Activated CD8-positive, alpha-beta T cell treated with anti-CD3 and anti-CD28 coated beads for 36 hours (primary cell): ENCODE results near the gene DNAJC11. TPM values are rescaled to one million over a fixed set of nuclear protein-coding genes. Genes with fewer than 3 reads are reported as not detected.

ENCODE experiments used
- ATAC-seq: fragments of 200-7000 bp; cut with Tn5 transposase; one replicate; pipeline ENCODE4 v1.10.0; 2021; ENCODE audit warnings: mild to moderate bottlenecking, moderate library complexity
- CTCF ChIA-PET: fragments of 350-600 bp; sonication (Branson Sonifier 250); formaldehyde crosslinking; loops from one replicate; lab custom pipeline; 2021; ENCODE audit warnings: antibody characterized with exemption; lab: Charles Lee
- POLR2A ChIA-PET: fragments of 350-600 bp; sonication (Branson Sonifier 250); formaldehyde crosslinking; loops from one replicate; lab custom pipeline; 2021; ENCODE audit warnings: antibody characterized with exemption; lab: Charles Lee
- DNase-seq: peaks from one replicate; pipeline ENCODE4 v3.0.0-alpha.2; 2020
- H3K27ac Mint-ChIP-seq: one replicate; pipeline ENCODE4 v1.8.0; 2021; ENCODE audit warnings: mild to moderate bottlenecking, mixed read lengths
- H3K27me3 Mint-ChIP-seq: one replicate; pipeline ENCODE4 v1.8.0; 2021; ENCODE audit warnings: mixed read lengths
- H3K36me3 Mint-ChIP-seq: one replicate; pipeline ENCODE4 v1.8.0; 2021; ENCODE audit warnings: low read depth, mixed read lengths
- H3K4me1 Mint-ChIP-seq: one replicate; pipeline ENCODE4 v1.8.0; 2021; ENCODE audit warnings: low read depth, mixed read lengths
- H3K4me3 Mint-ChIP-seq: one replicate; pipeline ENCODE4 v1.8.0; 2021; ENCODE audit warnings: mild to moderate bottlenecking, moderate library complexity, mixed read lengths
- H3K9me3 Mint-ChIP-seq: one replicate; pipeline ENCODE4 v1.8.0; 2021; ENCODE audit warnings: mixed read lengths
- CTCF ChIP-seq: fragments of 200-600 bp; IDR thresholded peaks from one replicate; pipeline ENCODE4 v1.8.0; 2022; ENCODE audit warnings: antibody characterized with exemption, mild to moderate bottlenecking
- intact Hi-C: fragments of 100-400 bp; cut with micrococcal nuclease; formaldehyde crosslinking; loops from one replicate; pipeline ENCODE4 v1.10.0; 2022
- total RNA-seq, 2 experiments: library from RNA; stranded (reverse); gene quantifications; one replicate each; pipeline ENCODE4 v1.2.3, GENCODE V29; 2021

Gene DNAJC11
- total RNA-seq, 2 experiments from 2014 or later: 52.8 to 53.3 TPM

DNA sequence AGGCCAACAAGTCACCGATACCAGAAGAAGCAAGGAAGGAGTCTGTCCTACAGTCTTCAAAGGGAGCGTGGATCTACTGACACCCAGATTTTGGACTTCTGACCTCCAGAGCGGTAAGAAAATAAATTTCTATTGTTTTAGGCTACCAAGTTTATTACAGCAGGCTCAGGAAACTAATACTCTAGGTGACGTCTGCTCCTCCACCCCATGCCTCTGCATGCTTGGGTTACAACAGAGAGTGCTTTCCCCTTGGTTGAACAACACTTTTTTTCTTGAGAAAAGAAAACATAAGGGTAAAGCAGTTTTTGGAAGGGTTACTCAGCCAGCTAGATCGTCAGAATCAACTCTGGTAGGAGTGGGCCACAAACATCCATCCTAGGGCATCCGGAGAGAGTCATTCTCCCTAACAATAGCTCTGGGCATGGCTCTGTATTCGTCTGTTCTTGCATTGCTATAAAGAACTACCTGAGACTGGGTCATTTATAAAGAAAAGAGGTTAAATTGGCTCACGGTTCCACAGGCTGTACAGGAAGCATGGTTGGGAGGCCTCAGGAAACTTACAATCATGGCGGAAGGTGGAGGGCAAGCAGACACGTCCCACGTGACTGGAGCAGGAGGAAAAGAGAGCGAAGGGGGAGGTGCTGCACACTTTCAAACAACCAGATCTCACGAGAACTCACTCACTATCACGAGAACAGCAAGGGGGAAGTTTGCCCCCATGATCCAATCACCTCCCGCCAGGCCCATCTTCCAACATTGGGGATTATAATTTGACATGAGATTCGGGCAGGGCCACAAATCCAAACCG lies 22.2 kb upstream of the DNAJC11 start:
- POLR2A ChIA-PET: no interaction called here
- H3K4me1 Mint-ChIP-seq: no peaks in the 10 kb centered on the region
- H3K27me3 Mint-ChIP-seq: no peaks in the 10 kb centered on the region
- no peak overlapping the region for H3K4me3 Mint-ChIP-seq
- H3K27ac Mint-ChIP-seq: no peak overlapping the region
- no peak for TF ChIP-seq CTCF
- no peak for ATAC-seq
- no peaks in the 10 kb centered on the region for H3K9me3 Mint-ChIP-seq
- intact Hi-C loops: loop anchor here (10.0 kb wide), 1 partner anchor 61 kb away; the partner anchor contains the start of gene CAMTA1
- DNase-seq: no peak
- H3K36me3 Mint-ChIP-seq: no peaks in the 10 kb centered on the region
- CTCF ChIA-PET: interaction anchor here (0.6 kb wide), 1 partner anchor 143 kb away, joined by 3 read pairs; no protein-coding TSS in a partner anchor

- Mint-ChIP-seq H3K9me3 (peaks cover 13% of the 10 kb centered on the region), H3K27ac (no peak overlapping the region), H3K4me3 (no peak overlapping the region), H3K36me3 (peaks cover 5% of the 10 kb centered on the region), H3K4me1 (no peaks in the 10 kb centered on the region), H3K27me3 (peaks cover 9% of the 10 kb centered on the region)
- ATAC-seq (no peak), DNase-seq (no peak)
- intact Hi-C loops: no loop called here
- ChIA-PET POLR2A (interaction anchor here (1.1 to 1.6 kb wide), 2 partner anchors 10 to 14 kb away, joined by 3 to 4 read pairs; partner anchors contain the start of gene DNAJC11), CTCF (interaction anchor here (1.2 kb wide), 1 partner anchor 8 kb away, joined by 4 read pairs; no protein-coding TSS in a partner anchor)
- no peak for TF ChIP-seq CTCF
These were observed 9.6 kb upstream of the DNAJC11 start for GRCh38 chr1:6711174-6711573.

- ChIA-PET POLR2A (interaction anchor here (0.6 kb wide), 1 partner anchor 259 kb away, joined by 3 read pairs; no protein-coding TSS in a partner anchor), CTCF (interaction anchor here (0.9 to 1.5 kb wide), 2 partner anchors 14 to 15 kb away, joined by 3 to 4 read pairs; no protein-coding TSS in a partner anchor)
- peaks cover 4% of the 10 kb centered on the region for H3K27me3 Mint-ChIP-seq
- TF ChIP-seq CTCF: no peak
- H3K27ac Mint-ChIP-seq: no peak overlapping the region
- ATAC-seq: no peak
- peak; percentile 13 for DNase-seq
- no peak overlapping the region for H3K4me3 Mint-ChIP-seq
- H3K36me3 Mint-ChIP-seq: peaks cover 7% of the 10 kb centered on the region
- H3K4me1 Mint-ChIP-seq: peaks cover 15% of the 10 kb centered on the region
- intact Hi-C loops: no loop called here
- no peaks in the 10 kb centered on the region for H3K9me3 Mint-ChIP-seq
These were observed 3.1 kb upstream of the DNAJC11 start for GRCh38 chr1:6704746-6705145.

GRCh38 chr1:6703016-6703415 lies 1.4 kb upstream of the DNAJC11 start:
- DNase-seq (no peak), ATAC-seq (no peak)
- ChIA-PET POLR2A (interaction anchor here (0.6 kb wide), 1 partner anchor 86 kb away, joined by 3 read pairs; no protein-coding TSS in a partner anchor), CTCF (no interaction called here)
- H3K27me3 Mint-ChIP-seq: no peaks in the 10 kb centered on the region
- H3K36me3 Mint-ChIP-seq: peaks cover 11% of the 10 kb centered on the region
- TF ChIP-seq CTCF: no peak
- H3K27ac Mint-ChIP-seq: peak overlapping the region; percentile 66
- H3K9me3 Mint-ChIP-seq: no peaks in the 10 kb centered on the region
- intact Hi-C loops: no loop called here
- H3K4me1 Mint-ChIP-seq: peaks cover 24% of the 10 kb centered on the region
- no peak overlapping the region for H3K4me3 Mint-ChIP-seq
